ENCODE data around the gene DNAJA4. TPM values are rescaled to one million over a fixed set of nuclear protein-coding genes. Genes with fewer than 3 reads are reported as not detected.
A peak's percentile ranks its signal among the peaks of the same experiment; 100 is the strongest.

DNAJA4 gene
- total and polyA plus RNA-seq, 2 of the 13 experiments (the other 11 are each of a cell fraction or from before 2014, with no cell fraction given): not detected

DNA sequence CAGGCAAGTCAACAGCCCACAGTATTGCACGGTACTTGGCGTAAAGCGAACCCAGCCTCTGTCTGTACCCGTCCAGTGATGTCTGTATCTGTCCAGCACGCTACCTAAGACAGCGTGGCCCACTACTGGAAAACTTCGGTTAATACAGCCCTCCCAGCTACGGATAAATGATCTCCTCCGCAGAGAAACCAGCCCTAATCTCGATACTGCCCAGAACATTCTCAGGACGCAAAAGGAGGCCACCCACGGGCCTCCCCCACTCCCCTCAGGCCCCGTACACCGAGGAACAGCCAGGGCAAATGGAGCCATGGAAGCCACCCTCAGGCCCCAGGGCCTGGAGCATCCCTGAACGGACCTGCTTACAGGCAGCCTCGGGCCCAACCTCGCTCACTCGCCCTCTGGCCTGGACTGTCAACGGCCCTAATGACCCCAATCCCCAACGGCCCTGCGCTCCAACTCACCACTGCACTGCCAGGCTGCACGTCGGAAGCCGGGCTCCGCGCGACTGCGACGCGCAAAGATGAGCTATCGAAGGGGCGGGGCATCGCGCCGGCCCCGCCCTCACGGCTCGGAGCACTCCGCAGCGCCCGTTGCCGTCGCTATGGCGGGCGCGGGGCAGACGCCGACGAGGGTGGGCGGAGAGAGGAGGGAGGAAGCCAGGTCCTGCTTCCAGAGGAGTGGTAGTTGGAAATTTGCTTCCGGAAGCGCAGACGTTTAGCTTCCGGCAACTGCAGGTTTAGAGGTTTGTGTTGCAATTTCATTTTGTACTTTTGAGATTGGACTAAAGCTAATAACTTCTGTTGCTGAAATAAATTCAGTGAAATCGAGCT is 35.0 kb downstream of the DNAJA4 start, which contains the start of gene SKIC8 (continued):
- TF ChIP-seq, protein P1, sequence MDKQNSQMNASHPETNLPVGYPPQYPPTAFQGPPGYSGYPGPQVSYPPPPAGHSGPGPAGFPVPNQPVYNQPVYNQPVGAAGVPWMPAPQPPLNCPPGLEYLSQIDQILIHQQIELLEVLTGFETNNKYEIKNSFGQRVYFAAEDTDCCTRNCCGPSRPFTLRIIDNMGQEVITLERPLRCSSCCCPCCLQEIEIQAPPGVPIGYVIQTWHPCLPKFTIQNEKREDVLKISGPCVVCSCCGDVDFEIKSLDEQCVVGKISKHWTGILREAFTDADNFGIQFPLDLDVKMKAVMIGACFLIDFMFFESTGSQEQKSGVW (CRISPR knock-in tag; IDR thresholded peaks at IDR 0.05; ENCODE audit: borderline replicate concordance): no peak
- TF ChIP-seq, protein P2, sequence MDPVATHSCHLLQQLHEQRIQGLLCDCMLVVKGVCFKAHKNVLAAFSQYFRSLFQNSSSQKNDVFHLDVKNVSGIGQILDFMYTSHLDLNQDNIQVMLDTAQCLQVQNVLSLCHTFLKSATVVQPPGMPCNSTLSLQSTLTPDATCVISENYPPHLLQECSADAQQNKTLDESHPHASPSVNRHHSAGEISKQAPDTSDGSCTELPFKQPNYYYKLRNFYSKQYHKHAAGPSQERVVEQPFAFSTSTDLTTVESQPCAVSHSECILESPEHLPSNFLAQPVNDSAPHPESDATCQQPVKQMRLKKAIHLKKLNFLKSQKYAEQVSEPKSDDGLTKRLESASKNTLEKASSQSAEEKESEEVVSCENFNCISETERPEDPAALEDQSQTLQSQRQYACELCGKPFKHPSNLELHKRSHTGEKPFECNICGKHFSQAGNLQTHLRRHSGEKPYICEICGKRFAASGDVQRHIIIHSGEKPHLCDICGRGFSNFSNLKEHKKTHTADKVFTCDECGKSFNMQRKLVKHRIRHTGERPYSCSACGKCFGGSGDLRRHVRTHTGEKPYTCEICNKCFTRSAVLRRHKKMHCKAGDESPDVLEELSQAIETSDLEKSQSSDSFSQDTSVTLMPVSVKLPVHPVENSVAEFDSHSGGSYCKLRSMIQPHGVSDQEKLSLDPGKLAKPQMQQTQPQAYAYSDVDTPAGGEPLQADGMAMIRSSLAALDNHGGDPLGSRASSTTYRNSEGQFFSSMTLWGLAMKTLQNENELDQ (CRISPR knock-in tag; IDR thresholded peaks at IDR 0.05; ENCODE audit: borderline replicate concordance): no peak
- no peak for TF ChIP-seq GATAD2A (CRISPR knock-in tag; IDR thresholded peaks at IDR 0.05)
- TF ChIP-seq ZMYM4 (CRISPR knock-in tag; IDR thresholded peaks at IDR 0.05): peak; percentile 90; the same call in 1 of the 2 replicates
- no peak for TF ChIP-seq NFRKB (IDR thresholded peaks at IDR 0.05)
- no peak for TF ChIP-seq ZNF772 (CRISPR knock-in tag; IDR thresholded peaks at IDR 0.05)
- peak; percentile 61 for TF ChIP-seq NFYC (CRISPR knock-in tag; IDR thresholded peaks at IDR 0.05)
- TF ChIP-seq CCAR2 (optimal IDR thresholded peaks at IDR 0.05; ENCODE audit: low read depth, low read length): no peak
- TF ChIP-seq HHEX (CRISPR knock-in tag; IDR thresholded peaks at IDR 0.05): no peak
- no peak for TF ChIP-seq MAFF (IDR thresholded peaks at IDR 0.05; ENCODE audit: low read depth, low read length)
- TF ChIP-seq AKAP8 (CRISPR knock-in tag; IDR thresholded peaks at IDR 0.05): 0 out of 2 replicates have a peak, but pooled peaks have one; percentile 69
- TF ChIP-seq, protein P3, sequence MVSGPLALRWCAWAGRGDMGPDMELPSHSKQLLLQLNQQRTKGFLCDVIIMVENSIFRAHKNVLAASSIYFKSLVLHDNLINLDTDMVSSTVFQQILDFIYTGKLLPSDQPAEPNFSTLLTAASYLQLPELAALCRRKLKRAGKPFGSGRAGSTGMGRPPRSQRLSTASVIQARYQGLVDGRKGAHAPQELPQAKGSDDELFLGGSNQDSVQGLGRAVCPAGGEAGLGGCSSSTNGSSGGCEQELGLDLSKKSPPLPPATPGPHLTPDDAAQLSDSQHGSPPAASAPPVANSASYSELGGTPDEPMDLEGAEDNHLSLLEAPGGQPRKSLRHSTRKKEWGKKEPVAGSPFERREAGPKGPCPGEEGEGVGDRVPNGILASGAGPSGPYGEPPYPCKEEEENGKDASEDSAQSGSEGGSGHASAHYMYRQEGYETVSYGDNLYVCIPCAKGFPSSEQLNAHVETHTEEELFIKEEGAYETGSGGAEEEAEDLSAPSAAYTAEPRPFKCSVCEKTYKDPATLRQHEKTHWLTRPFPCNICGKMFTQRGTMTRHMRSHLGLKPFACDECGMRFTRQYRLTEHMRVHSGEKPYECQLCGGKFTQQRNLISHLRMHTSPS (CRISPR knock-in tag; IDR thresholded peaks at IDR 0.05; ENCODE audit: low read depth): no peak
- TF ChIP-seq HIVEP1 (CRISPR knock-in tag; IDR thresholded peaks at IDR 0.05): no peak
- TF ChIP-seq, protein P4, sequence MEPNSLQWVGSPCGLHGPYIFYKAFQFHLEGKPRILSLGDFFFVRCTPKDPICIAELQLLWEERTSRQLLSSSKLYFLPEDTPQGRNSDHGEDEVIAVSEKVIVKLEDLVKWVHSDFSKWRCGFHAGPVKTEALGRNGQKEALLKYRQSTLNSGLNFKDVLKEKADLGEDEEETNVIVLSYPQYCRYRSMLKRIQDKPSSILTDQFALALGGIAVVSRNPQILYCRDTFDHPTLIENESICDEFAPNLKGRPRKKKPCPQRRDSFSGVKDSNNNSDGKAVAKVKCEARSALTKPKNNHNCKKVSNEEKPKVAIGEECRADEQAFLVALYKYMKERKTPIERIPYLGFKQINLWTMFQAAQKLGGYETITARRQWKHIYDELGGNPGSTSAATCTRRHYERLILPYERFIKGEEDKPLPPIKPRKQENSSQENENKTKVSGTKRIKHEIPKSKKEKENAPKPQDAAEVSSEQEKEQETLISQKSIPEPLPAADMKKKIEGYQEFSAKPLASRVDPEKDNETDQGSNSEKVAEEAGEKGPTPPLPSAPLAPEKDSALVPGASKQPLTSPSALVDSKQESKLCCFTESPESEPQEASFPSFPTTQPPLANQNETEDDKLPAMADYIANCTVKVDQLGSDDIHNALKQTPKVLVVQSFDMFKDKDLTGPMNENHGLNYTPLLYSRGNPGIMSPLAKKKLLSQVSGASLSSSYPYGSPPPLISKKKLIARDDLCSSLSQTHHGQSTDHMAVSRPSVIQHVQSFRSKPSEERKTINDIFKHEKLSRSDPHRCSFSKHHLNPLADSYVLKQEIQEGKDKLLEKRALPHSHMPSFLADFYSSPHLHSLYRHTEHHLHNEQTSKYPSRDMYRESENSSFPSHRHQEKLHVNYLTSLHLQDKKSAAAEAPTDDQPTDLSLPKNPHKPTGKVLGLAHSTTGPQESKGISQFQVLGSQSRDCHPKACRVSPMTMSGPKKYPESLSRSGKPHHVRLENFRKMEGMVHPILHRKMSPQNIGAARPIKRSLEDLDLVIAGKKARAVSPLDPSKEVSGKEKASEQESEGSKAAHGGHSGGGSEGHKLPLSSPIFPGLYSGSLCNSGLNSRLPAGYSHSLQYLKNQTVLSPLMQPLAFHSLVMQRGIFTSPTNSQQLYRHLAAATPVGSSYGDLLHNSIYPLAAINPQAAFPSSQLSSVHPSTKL (CRISPR knock-in tag; IDR thresholded peaks at IDR 0.05): peak; percentile 57
- TF ChIP-seq, protein P5, sequence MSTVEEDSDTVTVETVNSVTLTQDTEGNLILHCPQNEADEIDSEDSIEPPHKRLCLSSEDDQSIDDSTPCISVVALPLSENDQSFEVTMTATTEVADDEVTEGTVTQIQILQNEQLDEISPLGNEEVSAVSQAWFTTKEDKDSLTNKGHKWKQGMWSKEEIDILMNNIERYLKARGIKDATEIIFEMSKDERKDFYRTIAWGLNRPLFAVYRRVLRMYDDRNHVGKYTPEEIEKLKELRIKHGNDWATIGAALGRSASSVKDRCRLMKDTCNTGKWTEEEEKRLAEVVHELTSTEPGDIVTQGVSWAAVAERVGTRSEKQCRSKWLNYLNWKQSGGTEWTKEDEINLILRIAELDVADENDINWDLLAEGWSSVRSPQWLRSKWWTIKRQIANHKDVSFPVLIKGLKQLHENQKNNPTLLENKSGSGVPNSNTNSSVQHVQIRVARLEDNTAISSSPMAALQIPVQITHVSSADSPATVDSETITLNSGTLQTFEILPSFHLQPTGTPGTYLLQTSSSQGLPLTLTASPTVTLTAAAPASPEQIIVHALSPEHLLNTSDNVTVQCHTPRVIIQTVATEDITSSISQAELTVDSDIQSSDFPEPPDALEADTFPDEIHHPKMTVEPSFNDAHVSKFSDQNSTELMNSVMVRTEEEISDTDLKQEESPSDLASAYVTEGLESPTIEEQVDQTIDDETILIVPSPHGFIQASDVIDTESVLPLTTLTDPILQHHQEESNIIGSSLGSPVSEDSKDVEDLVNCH (CRISPR knock-in tag; IDR thresholded peaks at IDR 0.05): no peak

Measured in HepG2 (cell line).